GM06990 (cell line): ENCODE data around the gene LOX.

ENCODE experiments used
- DNase-seq: peaks from one replicate; pipeline ENCODE4 v3.0.0-alpha.2; 2011; ENCODE audit not compliant: insufficient read length; ENCODE audit errors: extremely low read depth
- H3K27me3 ChIP-seq: replicated peaks from 2 replicates; pipeline ENCODE4 v1.6.0; 2011; ENCODE audit warnings: low read length; ENCODE audit not compliant: control insufficient read depth, insufficient read depth
- H3K36me3 ChIP-seq: 2 replicates; pipeline ENCODE4 v1.5.1; 2011; ENCODE audit warnings: low read length; ENCODE audit not compliant: control insufficient read depth, insufficient read depth
- H3K4me3 ChIP-seq: replicated peaks from 2 replicates; pipeline ENCODE4 v1.5.1; 2011; ENCODE audit warnings: low read depth, mild to moderate bottlenecking, control low read depth, low read length
- TF ChIP-seq, protein P1 (sequence below): IDR thresholded peaks from 2 replicates; pipeline ENCODE4 v1.5.1; 2011; ENCODE audit warnings: low read length, control low read depth, mild to moderate bottlenecking, inconsistent platforms; ENCODE audit not compliant: insufficient read depth, poor library complexity, severe bottlenecking

The LOX gene

DNA sequence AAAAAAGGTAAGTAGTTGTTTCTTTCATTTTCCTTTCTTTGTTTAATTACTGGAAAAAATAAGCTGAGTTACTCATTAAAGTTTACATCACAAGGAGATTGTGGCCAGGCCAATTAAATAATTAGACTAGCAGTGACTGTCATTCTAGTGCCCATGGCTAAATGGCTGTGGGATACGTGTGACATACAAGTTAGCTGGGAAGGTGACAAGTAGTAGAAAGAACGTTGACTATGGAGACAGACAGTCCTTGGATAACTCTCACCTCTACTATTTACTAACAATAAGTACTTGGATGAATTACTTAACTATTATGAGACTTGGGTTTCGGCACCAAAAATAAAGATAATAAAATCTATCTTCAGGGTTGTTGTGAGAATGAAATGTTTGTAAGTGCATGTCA is 7.0 kb upstream of the LOX start:
- Histone ChIP-seq H3K4me3 (no peak overlapping the region), H3K27me3 (no peaks in the 10 kb centered on the region), H3K36me3 (no peaks in the 10 kb centered on the region)
- TF ChIP-seq, protein P1, sequence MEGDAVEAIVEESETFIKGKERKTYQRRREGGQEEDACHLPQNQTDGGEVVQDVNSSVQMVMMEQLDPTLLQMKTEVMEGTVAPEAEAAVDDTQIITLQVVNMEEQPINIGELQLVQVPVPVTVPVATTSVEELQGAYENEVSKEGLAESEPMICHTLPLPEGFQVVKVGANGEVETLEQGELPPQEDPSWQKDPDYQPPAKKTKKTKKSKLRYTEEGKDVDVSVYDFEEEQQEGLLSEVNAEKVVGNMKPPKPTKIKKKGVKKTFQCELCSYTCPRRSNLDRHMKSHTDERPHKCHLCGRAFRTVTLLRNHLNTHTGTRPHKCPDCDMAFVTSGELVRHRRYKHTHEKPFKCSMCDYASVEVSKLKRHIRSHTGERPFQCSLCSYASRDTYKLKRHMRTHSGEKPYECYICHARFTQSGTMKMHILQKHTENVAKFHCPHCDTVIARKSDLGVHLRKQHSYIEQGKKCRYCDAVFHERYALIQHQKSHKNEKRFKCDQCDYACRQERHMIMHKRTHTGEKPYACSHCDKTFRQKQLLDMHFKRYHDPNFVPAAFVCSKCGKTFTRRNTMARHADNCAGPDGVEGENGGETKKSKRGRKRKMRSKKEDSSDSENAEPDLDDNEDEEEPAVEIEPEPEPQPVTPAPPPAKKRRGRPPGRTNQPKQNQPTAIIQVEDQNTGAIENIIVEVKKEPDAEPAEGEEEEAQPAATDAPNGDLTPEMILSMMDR = no peak
- no peak for DNase-seq

DNA sequence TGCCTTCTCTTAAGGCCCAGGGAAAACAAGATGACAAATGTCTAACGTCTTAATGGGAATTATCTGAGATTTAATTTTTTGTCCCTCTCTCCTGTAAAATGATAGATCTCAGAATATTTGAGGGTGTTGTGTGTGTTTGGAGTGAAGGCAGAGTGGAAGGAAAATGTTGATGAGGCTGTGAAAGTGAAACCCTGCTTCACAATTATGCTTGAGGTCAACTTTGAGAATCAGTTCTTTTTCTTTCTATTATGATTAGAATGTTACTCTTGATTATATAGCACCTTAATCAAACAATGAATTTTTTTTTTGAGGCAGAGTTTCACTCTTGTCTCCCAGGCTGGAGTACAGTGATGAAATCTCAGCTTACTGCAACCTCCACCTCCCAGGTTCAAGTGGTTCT is 5.5 kb upstream of the LOX start:
- no peak for DNase-seq
- H3K36me3 ChIP-seq = no peaks in the 10 kb centered on the region
- TF ChIP-seq, protein P1 = no peak
- no peaks in the 10 kb centered on the region; the same call in 1 of the 2 replicates for H3K27me3 ChIP-seq
- no peak overlapping the region for H3K4me3 ChIP-seq

DNA sequence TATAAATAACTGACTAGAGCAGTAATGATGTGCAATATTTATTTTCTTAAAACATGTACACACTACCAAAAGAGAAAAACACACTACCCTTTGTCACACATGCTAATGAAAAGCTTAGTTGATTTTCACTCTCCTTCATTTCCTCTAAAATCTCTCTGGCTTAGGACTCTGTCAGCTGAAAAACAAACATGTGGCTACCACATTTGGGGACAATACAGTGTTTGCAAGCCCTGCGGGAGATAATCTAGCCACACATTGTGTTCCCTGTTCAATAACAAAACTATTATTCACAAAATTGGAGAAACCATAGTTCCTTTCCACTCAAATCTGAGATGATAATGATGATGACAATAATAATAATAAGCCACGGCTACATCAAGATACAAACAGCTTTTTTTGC is 3.5 kb upstream of the LOX start:
- no peak overlapping the region for H3K4me3 ChIP-seq
- H3K27me3 ChIP-seq = no peaks in the 10 kb centered on the region; the same call in none of the 2 replicates
- no peak for DNase-seq
- TF ChIP-seq, protein P1 = no peak
- H3K36me3 ChIP-seq = no peaks in the 10 kb centered on the region

DNA sequence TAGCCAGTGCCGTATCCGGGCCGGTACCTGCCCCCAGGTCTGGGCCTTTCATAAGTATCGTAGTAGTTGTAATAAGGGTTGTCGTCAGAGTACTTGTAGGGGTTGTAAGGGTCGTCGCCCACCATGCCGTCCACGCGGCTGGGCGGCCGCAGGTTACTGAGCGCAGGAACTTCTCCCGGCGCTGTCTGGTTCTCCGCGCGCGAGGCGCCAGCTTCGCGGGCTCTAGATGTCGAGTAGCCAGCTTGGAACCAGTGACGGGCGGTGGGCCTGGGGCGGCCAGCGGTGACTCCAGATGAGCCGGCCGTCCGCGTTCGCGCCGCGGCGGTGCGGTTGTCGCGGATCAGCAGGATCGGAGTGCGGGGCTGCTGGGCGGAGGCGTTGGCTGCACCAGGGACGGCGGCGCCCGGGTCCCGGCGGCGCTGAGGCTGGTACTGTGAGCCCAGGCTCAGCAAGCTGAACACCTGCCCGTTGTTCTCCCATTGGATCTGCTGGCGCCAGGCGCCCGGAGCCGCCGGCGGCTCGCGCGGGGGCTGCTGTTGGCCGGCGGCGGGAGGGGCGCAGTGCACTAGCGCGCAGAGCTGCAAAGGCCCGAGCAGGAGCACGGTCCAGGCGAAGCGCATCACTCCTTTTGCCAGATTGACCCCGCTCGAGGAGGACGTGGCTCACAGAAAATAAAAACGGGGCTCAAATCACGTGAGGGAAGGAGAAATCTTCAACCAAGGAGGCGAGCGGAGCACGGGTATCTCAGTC is 518 bp downstream of the LOX start:
- TF ChIP-seq, protein P1 = no peak
- peak; percentile 25 for DNase-seq
- Histone ChIP-seq H3K36me3 (no peaks in the 10 kb centered on the region), H3K4me3 (peak overlapping the region; percentile 6), H3K27me3 (no peaks in the 10 kb centered on the region; the same call in none of the 2 replicates)

DNA sequence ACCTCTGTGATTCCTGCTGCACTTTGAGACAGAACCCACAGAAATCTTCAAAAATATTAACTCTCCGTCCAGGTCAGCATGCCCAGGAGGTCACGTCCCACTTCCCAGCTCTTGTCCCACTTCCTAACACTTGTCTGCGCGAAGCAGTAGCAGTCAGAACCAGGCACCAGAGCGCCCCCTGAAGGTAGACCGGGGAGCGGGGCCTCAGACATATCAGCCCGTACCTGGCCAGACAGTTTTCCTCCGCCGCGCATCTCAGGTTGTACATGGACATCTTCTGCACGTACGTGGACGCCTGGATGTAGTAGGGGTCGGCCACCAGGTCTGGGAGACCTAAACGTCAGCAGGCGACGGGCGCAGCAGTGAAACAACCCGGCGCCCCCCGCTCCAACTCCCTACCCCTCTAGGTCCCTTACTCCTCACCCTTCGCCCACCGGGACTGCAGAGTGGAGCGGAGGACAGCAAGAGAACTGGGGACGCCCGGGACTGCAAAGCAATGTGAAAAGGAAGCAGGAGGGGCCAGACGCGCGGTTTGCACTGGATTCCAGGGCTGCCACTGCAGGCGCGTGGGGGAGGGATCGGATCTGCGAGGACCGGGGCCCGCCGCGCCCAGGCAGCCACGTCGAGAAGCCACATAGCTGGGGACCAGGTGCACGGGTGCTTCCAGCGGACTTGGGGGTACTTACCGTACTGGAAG is 1.2 kb downstream of the LOX start:
- Histone ChIP-seq H3K27me3 (no peaks in the 10 kb centered on the region; the same call in none of the 2 replicates), H3K4me3 (peak overlapping the region; percentile 15; the same call in 1 of the 2 replicates), H3K36me3 (no peaks in the 10 kb centered on the region)
- TF ChIP-seq, protein P1 = peak; percentile 73
- peak; percentile 24 for DNase-seq
